HepG2 (cell line): ENCODE results near the gene GOLGA6L1.
"Not testable (repeated sequence)": the region's sequence is repeated elsewhere in the genome, so short reads cannot be mapped to it uniquely, and the experiment has no call there.

Source experiments
- EP300 ChIP-seq, 3 experiments: sonication (generic) in 1 of 3; formaldehyde crosslinking in 1 of 3; IDR thresholded peaks; 2 replicates each; pipeline versions ENCODE4 v1.5.1 to v1.6.1; 2011 to 2020; ENCODE audit warnings: low read depth in 2 of 3, low read length in 2 of 3, borderline replicate concordance in 1 of 3, improper control_type of control experiment in 1 of 3, mild to moderate bottlenecking in 1 of 3, missing genetic modification reagents in 1 of 3, moderate library complexity in 1 of 3
- EZH2 ChIP-seq: conservative IDR thresholded peaks from 2 replicates; pipeline ENCODE4 v1.6.1; 2012; ENCODE audit warnings: mild to moderate bottlenecking, low read depth, low read length, moderate library complexity
- FOSL1 ChIP-seq: sonication (generic); formaldehyde crosslinking; IDR thresholded peaks from 2 replicates; pipeline ENCODE4 v1.9.0; 2021; ENCODE audit warnings: missing genetic modification reagents, borderline replicate concordance
- HMGA1 ChIP-seq: sonication (generic); formaldehyde crosslinking; conservative IDR thresholded peaks from 2 replicates; pipeline ENCODE4 v1.4.0; 2020; ENCODE audit warnings: missing genetic modification reagents
- MYC ChIP-seq: sonication (generic); formaldehyde crosslinking; IDR thresholded peaks from 2 replicates; pipeline ENCODE4 v1.9.0; 2021; ENCODE audit warnings: missing genetic modification reagents, borderline replicate concordance
- ZNF232 ChIP-seq: sonication (generic); formaldehyde crosslinking; IDR thresholded peaks from 2 replicates; pipeline ENCODE4 v1.4.0; 2020; ENCODE audit warnings: missing genetic modification reagents, borderline replicate concordance
- ZNF446 ChIP-seq: sonication (generic); formaldehyde crosslinking; IDR thresholded peaks from 2 replicates; pipeline ENCODE4 v1.5.0; 2020; ENCODE audit warnings: mild to moderate bottlenecking, missing genetic modification reagents
- TF ChIP-seq, protein P1 (sequence below): sonication (generic); formaldehyde crosslinking; IDR thresholded peaks from 2 replicates; pipeline ENCODE4 v1.4.0; 2020; ENCODE audit warnings: missing genetic modification reagents
- TF ChIP-seq, protein P2 (sequence below): sonication (generic); formaldehyde crosslinking; IDR thresholded peaks from 2 replicates; pipeline ENCODE4 v1.5.0; 2020; ENCODE audit warnings: mild to moderate bottlenecking, missing genetic modification reagents, moderate library complexity

DNA sequence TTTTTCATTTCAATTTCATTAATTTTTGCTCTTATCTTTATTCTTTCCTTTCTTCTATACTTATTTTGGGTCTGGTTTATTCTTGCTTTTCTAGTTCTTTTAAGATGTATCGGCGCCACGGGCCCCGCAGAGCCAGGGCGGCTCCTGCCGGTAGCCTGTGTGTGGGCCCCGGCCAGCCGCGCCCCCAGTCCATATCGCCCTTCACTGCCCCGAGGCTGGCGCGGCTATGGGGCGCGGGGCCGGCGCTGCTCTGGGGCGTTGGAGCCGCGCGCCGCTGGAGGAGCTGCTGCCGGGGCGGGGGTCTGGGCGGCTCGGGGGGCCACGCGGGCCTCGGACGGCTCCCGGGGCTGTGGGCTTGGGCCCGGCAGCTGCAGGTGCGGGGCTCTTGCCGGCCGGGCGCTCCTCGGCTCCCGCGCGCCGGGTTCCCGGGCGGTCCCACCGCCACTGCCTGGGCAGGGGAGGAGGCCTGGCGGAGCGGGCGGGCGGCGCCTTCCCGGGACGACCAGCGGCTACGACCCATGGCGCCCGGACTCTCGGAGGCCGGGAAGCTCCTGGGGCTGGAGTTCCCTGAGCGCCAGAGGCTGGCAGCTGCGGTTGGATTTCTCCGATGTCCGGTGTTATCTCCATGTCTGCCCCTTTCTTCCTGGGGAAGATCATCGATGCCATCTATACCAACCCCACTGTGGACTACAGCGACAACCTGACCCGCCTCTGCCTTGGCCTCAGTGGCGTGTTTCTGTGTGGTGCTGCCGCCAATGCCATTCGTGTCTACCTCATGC, 43.3 kb upstream of the GOLGA6L1 start:
- TF ChIP-seq, protein P1, sequence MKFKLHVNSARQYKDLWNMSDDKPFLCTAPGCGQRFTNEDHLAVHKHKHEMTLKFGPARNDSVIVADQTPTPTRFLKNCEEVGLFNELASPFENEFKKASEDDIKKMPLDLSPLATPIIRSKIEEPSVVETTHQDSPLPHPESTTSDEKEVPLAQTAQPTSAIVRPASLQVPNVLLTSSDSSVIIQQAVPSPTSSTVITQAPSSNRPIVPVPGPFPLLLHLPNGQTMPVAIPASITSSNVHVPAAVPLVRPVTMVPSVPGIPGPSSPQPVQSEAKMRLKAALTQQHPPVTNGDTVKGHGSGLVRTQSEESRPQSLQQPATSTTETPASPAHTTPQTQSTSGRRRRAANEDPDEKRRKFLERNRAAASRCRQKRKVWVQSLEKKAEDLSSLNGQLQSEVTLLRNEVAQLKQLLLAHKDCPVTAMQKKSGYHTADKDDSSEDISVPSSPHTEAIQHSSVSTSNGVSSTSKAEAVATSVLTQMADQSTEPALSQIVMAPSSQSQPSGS (CRISPR knock-in tag): not testable (repeated sequence)
- TF ChIP-seq MYC (CRISPR knock-in tag); ZNF446 (CRISPR knock-in tag); EZH2; EP300 (IDR thresholded peaks at IDR 0.05; ENCODE audit: low read depth in 2 of 2, low read length in 2 of 2); EP300 (CRISPR knock-in tag; IDR thresholded peaks at IDR 0.05; ENCODE audit: borderline replicate concordance); HMGA1; FOSL1; ZNF232 (CRISPR knock-in tag): not testable (repeated sequence)
- TF ChIP-seq, protein P2, sequence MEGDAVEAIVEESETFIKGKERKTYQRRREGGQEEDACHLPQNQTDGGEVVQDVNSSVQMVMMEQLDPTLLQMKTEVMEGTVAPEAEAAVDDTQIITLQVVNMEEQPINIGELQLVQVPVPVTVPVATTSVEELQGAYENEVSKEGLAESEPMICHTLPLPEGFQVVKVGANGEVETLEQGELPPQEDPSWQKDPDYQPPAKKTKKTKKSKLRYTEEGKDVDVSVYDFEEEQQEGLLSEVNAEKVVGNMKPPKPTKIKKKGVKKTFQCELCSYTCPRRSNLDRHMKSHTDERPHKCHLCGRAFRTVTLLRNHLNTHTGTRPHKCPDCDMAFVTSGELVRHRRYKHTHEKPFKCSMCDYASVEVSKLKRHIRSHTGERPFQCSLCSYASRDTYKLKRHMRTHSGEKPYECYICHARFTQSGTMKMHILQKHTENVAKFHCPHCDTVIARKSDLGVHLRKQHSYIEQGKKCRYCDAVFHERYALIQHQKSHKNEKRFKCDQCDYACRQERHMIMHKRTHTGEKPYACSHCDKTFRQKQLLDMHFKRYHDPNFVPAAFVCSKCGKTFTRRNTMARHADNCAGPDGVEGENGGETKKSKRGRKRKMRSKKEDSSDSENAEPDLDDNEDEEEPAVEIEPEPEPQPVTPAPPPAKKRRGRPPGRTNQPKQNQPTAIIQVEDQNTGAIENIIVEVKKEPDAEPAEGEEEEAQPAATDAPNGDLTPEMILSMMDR (CRISPR knock-in tag): not testable (repeated sequence)
